Astrocyte (in vitro differentiated cells and primary cell): Measurements from ENCODE around the gene SLC12A8. TPM values are rescaled to one million over a fixed set of nuclear protein-coding genes. Genes with fewer than 3 reads are reported as not detected.

Experiments used
- DNase-seq: peaks from one replicate; pipeline ENCODE4 v3.0.0-alpha.2; 2010; ENCODE audit warnings: low read depth
- FAIRE-seq: peaks from 2 replicates; lab custom pipeline; 2011; peaks lifted over from hg19 to GRCh38; lab: Jason Lieb, UNC
- H2AFZ ChIP-seq: 2 replicates; pipeline ENCODE4 v1.6.0; 2012; ENCODE audit warnings: low read depth, low read length, inconsistent platforms
- H3K27ac ChIP-seq: 2 replicates; pipeline ENCODE4 v1.5.1; 2011; ENCODE audit warnings: low read depth, low read length, inconsistent platforms
- H3K27me3 ChIP-seq: 2 replicates; pipeline ENCODE4 v1.6.0; 2011; ENCODE audit warnings: low read length, inconsistent platforms; ENCODE audit not compliant: insufficient read depth
- H3K36me3 ChIP-seq: 2 replicates; pipeline ENCODE4 v1.5.1; 2011; ENCODE audit warnings: low read length, inconsistent platforms; ENCODE audit not compliant: insufficient read depth
- H3K4me1 ChIP-seq: 2 replicates; pipeline ENCODE4 v1.5.1; 2011; ENCODE audit warnings: low read length, inconsistent platforms; ENCODE audit not compliant: insufficient read depth
- H3K4me2 ChIP-seq: 2 replicates; pipeline ENCODE4 v1.6.0; 2012; ENCODE audit warnings: low read length, inconsistent platforms
- H3K4me3 ChIP-seq: 2 replicates; pipeline ENCODE4 v1.5.1; 2011; ENCODE audit warnings: low read depth, mild to moderate bottlenecking, low read length, inconsistent platforms; ENCODE audit not compliant: insufficient read depth
- H3K79me2 ChIP-seq: 2 replicates; pipeline ENCODE4 v1.6.0; 2012; ENCODE audit warnings: mild to moderate bottlenecking, low read length, inconsistent platforms; ENCODE audit not compliant: insufficient read depth
- H3K9ac ChIP-seq: 2 replicates; pipeline ENCODE4 v1.6.0; 2012; ENCODE audit warnings: mild to moderate bottlenecking, low read length, inconsistent platforms
- H3K9me3 ChIP-seq: 2 replicates; pipeline ENCODE4 v1.5.1; 2012; ENCODE audit warnings: low read depth, mild to moderate bottlenecking, low read length, inconsistent platforms; ENCODE audit not compliant: insufficient read depth
- H4K20me1 ChIP-seq: 2 replicates; pipeline ENCODE4 v1.6.0; 2012; ENCODE audit warnings: low read length, inconsistent platforms; ENCODE audit not compliant: insufficient read depth
- H3K27ac Mint-ChIP-seq: one replicate; pipeline ENCODE4 v1.8.0; 2021; ENCODE audit warnings: mild to moderate bottlenecking, mixed read lengths; ENCODE audit not compliant: unreplicated experiment
- H3K27me3 Mint-ChIP-seq: one replicate; pipeline ENCODE4 v1.8.0; 2021; ENCODE audit warnings: low read depth, mixed read lengths; ENCODE audit not compliant: unreplicated experiment
- H3K36me3 Mint-ChIP-seq: one replicate; pipeline ENCODE4 v1.8.0; 2021; ENCODE audit warnings: low read depth, mixed read lengths; ENCODE audit not compliant: unreplicated experiment
- H3K4me1 Mint-ChIP-seq: one replicate; pipeline ENCODE4 v1.8.0; 2021; ENCODE audit warnings: low read depth, mixed read lengths; ENCODE audit not compliant: unreplicated experiment
- H3K4me3 Mint-ChIP-seq: one replicate; pipeline ENCODE4 v1.8.0; 2021; ENCODE audit warnings: mild to moderate bottlenecking, moderate library complexity, mixed read lengths; ENCODE audit not compliant: unreplicated experiment
- H3K9me3 Mint-ChIP-seq: one replicate; pipeline ENCODE4 v1.8.0; 2021; ENCODE audit warnings: mild to moderate bottlenecking, mixed read lengths; ENCODE audit not compliant: unreplicated experiment
- EZH2 ChIP-seq: IDR thresholded peaks from 2 replicates; pipeline ENCODE4 v1.6.1; 2012; ENCODE audit warnings: mild to moderate bottlenecking, low read length, inconsistent platforms; ENCODE audit not compliant: insufficient read depth
- total RNA-seq: library from RNA; stranded (reverse); gene quantifications from 2 replicates; pipeline ENCODE4 v1.2.1, GENCODE V29; 2021
- TF ChIP-seq, protein P1 (sequence below): IDR thresholded peaks from 2 replicates; pipeline ENCODE4 v1.5.1; 2011; ENCODE audit warnings: low read depth, mild to moderate bottlenecking, inconsistent platforms, low read length, moderate library complexity; ENCODE audit not compliant: insufficient read depth

The SLC12A8 gene
- total RNA-seq, 1 donor from 2014 or later = 4.2 TPM

DNA sequence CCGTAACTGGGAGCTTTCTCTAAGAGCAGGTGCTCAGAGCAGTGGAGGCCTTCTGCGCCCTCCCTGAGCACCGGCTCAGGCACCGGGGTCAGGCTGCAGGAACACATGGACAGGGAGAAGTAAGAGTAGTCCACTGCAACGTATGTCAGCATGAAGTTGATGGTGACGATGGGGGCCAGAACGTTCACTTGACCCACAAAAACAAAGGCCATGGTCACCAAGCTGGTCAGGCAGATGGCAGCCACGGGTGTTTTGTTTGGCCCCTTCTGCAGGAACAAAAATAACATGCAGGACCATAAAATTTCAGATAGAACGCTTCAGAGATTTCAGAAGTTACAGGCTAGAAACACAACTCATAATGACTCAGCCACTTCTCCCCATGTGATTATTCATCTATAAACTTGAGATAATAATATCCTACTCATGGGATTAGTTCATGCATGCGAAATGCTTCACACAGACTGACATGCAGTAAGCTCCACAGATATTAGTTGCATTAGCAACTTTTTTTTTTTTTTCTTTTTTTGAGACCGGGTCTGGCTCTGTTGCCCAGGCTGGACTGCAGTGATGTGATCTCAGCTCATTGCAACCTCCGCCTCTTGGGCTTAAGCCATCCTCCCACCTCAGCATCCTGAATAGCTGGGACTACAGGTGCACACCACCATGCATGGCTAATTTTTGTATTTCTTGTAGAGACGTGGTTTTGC, 104.5 kb downstream of the SLC12A8 start:
- Histone ChIP-seq H3K4me2 (peak overlapping the region; percentile 65), H2AFZ (no peak overlapping the region), H3K9me3 (no peaks in the 10 kb centered on the region), H3K27me3 (no peaks in the 10 kb centered on the region), H3K4me1 (peaks cover 41% of the 10 kb centered on the region), H3K4me3 (no peak overlapping the region), H3K36me3 (no peaks in the 10 kb centered on the region), H3K27ac (peak overlapping the region; percentile 64), H3K79me2 (no peaks in the 10 kb centered on the region), H3K9ac (peak overlapping the region; percentile 38), H4K20me1 (no peaks in the 10 kb centered on the region)
- DNase-seq = peak; percentile 95
- Mint-ChIP-seq H3K27me3 (peaks cover 1% of the 10 kb centered on the region), H3K27ac (no peak overlapping the region), H3K36me3 (peaks cover 2% of the 10 kb centered on the region), H3K4me1 (peaks cover 27% of the 10 kb centered on the region), H3K4me3 (no peak overlapping the region), H3K9me3 (no peaks in the 10 kb centered on the region)
- TF ChIP-seq, protein P1, sequence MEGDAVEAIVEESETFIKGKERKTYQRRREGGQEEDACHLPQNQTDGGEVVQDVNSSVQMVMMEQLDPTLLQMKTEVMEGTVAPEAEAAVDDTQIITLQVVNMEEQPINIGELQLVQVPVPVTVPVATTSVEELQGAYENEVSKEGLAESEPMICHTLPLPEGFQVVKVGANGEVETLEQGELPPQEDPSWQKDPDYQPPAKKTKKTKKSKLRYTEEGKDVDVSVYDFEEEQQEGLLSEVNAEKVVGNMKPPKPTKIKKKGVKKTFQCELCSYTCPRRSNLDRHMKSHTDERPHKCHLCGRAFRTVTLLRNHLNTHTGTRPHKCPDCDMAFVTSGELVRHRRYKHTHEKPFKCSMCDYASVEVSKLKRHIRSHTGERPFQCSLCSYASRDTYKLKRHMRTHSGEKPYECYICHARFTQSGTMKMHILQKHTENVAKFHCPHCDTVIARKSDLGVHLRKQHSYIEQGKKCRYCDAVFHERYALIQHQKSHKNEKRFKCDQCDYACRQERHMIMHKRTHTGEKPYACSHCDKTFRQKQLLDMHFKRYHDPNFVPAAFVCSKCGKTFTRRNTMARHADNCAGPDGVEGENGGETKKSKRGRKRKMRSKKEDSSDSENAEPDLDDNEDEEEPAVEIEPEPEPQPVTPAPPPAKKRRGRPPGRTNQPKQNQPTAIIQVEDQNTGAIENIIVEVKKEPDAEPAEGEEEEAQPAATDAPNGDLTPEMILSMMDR = no peak
- no peak for TF ChIP-seq EZH2
- FAIRE-seq = peak; percentile 65

DNA sequence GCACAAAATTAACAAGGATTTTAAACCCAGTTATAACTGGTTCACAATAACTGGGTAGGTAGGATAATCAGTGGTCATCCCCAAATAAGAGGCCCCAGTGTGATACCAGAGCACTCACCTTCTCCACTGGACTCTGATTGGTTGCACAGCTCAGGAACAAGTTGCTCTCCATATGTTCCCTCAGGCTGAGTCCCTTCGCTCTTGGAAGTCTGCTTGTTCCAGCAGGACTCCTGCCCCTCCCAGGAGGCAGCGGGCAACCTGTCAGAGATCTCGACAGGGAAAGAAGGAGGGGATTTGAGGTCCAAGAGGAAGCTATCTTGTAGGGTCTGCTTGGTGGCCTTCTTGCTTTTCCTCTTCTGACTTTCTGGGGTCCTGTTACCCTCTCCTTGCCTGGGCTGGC, 105.2 kb downstream of the SLC12A8 start:
- no peak for FAIRE-seq
- Mint-ChIP-seq H3K4me3 (no peak overlapping the region), H3K4me1 (peaks cover 27% of the 10 kb centered on the region), H3K27ac (no peak overlapping the region), H3K9me3 (no peaks in the 10 kb centered on the region), H3K27me3 (peaks cover 1% of the 10 kb centered on the region), H3K36me3 (peaks cover under 1% of the 10 kb centered on the region)
- H3K4me3 ChIP-seq = no peak overlapping the region
- no peak for TF ChIP-seq EZH2
- TF ChIP-seq, protein P1 = no peak
- H3K27ac ChIP-seq = peak overlapping the region; percentile 64
- no peak for DNase-seq
- H3K4me1 ChIP-seq = peaks cover 41% of the 10 kb centered on the region
- no peaks in the 10 kb centered on the region for H3K27me3 ChIP-seq
- no peaks in the 10 kb centered on the region for H3K9me3 ChIP-seq
- no peak overlapping the region for H2AFZ ChIP-seq
- peak overlapping the region; percentile 38 for H3K9ac ChIP-seq
- peak overlapping the region; percentile 65 for H3K4me2 ChIP-seq
- no peaks in the 10 kb centered on the region for H4K20me1 ChIP-seq
- no peaks in the 10 kb centered on the region for H3K79me2 ChIP-seq
- H3K36me3 ChIP-seq = no peaks in the 10 kb centered on the region

DNA sequence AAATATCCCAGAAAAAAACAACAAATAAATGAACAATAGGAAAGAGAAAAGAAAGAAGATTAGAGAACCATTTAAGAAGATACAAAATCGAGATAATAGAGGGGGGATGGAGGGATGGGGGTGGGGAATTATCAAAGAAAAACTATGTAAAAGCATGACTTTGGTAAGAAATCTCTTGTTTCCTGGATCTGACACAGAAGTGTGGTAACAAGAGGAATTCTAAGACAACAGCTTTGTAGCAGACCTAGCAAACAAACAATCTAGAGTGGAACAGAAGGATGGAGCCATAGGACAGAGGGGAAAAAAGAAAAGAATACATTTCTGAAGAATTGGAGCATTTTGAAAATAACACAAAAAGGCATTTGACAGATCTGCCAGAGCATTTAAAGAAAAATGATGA, 107.4 kb downstream of the SLC12A8 start:
- no peak for FAIRE-seq

More for the DNA sequence above, 107.4 kb downstream of the SLC12A8 start:
- no peak overlapping the region for H3K4me2 ChIP-seq
- no peak overlapping the region for H3K27ac ChIP-seq
- H2AFZ ChIP-seq = no peak overlapping the region
- H3K9ac ChIP-seq = no peak overlapping the region
- TF ChIP-seq, protein P1 = no peak
- H3K27ac Mint-ChIP-seq = no peak overlapping the region
- no peaks in the 10 kb centered on the region for H3K36me3 Mint-ChIP-seq
- H3K4me1 ChIP-seq = peaks cover 27% of the 10 kb centered on the region
- H3K79me2 ChIP-seq = no peaks in the 10 kb centered on the region
- no peaks in the 10 kb centered on the region for H3K36me3 ChIP-seq
- H3K4me3 ChIP-seq = no peak overlapping the region
- H3K4me3 Mint-ChIP-seq = no peak overlapping the region
- DNase-seq = no peak
- H3K27me3 ChIP-seq = no peaks in the 10 kb centered on the region
- H4K20me1 ChIP-seq = no peaks in the 10 kb centered on the region
- H3K4me1 Mint-ChIP-seq = peaks cover 13% of the 10 kb centered on the region
- no peaks in the 10 kb centered on the region for H3K9me3 ChIP-seq
- H3K27me3 Mint-ChIP-seq = peaks cover 1% of the 10 kb centered on the region
- H3K9me3 Mint-ChIP-seq = no peaks in the 10 kb centered on the region
